GM19238 (cell line): Measurements from ENCODE around the gene TFF2.

Source experiments
- DNase-seq: peaks from one replicate; pipeline ENCODE4 v3.0.0; 2011; ENCODE audit warnings: low spot score; ENCODE audit not compliant: insufficient read length

TFF2 gene

DNA sequence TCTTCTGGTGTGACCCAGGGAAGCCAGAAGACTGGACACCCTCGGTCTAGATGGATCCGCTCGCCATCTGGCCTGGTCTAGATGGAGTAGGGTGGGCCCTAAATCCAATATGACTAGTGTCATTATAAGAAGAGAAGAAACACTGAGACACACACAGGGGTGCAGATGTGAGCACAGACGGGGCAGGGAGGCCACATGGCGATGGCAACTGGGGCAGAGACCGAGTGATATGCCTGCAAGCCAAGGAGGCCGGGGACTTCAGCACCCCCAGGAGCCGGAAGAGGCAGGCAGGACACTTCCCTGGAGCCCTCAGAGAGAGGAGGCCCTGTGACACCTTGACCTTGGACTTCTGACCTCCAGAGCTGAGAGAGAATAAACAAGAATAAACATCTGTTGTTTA is 30.0 kb downstream of the TFF2 start:
- DNase-seq, result no peak

GRCh38 chr21:42319851-42320572 is 30.8 kb downstream of the TFF2 start:
- DNase-seq, result no peak

GRCh38 chr21:42319376-42319775 is 31.4 kb downstream of the TFF2 start:
- DNase-seq, result no peak

- DNase-seq, result no peak
These were observed 32.7 kb downstream of the TFF2 start for GRCh38 chr21:42317826-42318746.

DNA sequence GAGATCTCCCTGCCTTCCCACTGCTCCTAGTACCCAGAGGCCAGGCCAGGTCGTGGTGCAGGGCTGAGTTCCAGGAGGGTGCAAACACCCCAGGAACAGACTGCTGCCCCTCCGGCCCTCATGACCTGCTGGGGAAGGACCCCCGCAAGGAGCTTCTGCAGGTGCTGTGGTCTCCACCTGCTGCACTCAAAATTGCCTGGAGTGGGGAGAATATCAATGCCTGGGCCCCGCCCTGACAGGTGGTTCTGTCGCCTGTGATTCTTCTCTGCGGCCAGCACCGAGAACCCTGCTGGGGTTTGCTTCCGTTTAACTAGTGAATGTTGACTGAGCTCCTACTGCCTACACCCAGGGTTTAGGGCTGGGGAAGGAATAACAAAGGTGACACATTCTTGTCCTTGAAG is 33.5 kb downstream of the TFF2 start:
- no peak for DNase-seq

DNA sequence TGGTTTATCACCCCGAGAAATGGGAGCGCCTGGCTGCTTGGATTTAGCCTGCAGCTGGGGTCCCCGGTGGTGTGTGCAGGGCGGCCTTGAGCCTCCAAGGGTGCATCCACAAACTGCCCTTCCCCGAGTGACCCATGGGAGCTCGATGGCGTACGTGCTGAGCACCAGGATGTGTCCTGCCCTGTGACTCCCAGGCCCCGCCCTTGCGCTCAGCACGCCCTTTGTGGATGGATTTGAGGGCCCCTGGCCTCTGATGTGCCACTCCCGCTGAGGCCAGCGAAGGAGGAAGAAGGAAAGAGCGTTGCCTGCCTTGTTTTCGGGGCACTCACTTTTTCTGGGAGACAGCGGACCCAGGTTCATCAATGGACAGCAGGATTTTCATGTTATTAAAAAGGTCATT is 33.9 kb downstream of the TFF2 start:
- no peak for DNase-seq

- no peak for DNase-seq
These were observed 35.4 kb downstream of the TFF2 start, which contains the start of gene TFF3 for GRCh38 chr21:42315296-42315891. TFF3 (minus strand) TSS chr21:42315409; CDS start chr21:42315374, 35 bp downstream.

GRCh38 chr21:42314616-42315295 is 36.0 kb downstream of the TFF2 start:
- no peak for DNase-seq

- no peak for DNase-seq
These were observed 37.3 kb downstream of the TFF2 start for GRCh38 chr21:42313501-42313969.

GRCh38 chr21:42312626-42313104 is 38.1 kb downstream of the TFF2 start:
- DNase-seq, result no peak

- no peak for DNase-seq
These were observed 38.8 kb downstream of the TFF2 start for GRCh38 chr21:42311816-42312625.

DNA sequence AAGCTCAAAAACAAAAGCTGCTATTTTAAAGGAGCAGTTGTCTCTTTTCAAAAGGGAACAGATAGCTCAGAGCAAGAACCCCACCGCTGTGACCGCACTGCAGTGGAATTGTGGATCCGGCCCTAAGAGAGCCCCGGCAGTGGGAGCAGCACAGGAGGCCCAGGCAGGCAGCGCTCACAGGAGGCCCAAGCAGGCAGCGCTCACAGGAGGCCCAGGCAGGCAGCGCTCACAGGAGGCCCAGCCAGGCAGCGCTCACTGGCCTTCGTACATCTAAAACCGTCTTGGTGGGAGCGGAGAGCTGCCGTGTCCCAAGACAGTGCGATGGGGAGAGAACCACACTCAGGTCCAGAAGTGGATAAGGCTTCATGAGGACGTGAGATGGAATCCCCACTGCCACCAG is 39.6 kb downstream of the TFF2 start:
- DNase-seq, result no peak

GRCh38 chr21:42310411-42311001 is 40.3 kb downstream of the TFF2 start:
- DNase-seq, result no peak

GRCh38 chr21:42309753-42310213 is 41.0 kb downstream of the TFF2 start:
- peak; percentile 66 for DNase-seq

DNA sequence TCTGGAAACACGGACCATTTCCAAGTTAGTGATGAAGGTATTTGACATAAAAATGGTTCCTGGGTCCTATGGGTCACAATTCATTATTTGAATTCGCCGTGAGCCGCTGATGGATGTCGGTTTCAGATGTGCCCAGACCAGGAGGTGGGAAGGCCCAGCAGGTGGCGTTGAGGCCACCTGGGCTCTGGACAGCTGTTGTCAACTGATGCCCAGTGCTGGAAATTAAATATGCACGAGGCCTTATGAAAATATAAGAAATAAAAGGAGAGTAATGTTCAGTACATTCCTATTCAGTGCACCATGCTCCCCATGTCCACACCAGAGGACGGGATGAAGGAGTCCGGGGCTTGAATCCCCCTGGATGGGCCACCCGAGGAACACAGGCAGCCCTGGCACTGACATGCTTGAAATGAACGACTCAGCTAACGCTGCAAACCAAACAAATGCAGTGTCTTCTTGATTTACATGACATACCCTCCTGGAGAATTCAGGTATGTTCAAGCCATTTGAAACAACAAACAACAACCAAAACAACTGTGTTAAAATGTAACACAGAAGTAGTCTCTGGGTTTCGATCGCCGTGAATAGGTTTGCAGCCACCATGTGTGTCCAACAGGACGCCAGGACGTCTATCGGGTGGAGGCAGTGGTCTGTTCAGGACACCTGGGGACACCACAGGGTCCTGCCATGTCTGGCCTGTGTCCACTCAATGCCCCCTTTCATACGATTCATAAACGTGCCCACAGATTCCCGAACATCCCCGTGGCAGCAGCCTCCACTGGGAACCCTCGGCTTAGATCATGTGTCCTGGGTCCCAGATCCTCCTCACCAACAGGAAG is 41.7 kb downstream of the TFF2 start:
- DNase-seq, result no peak

GRCh38 chr21:42308161-42308913 is 42.5 kb downstream of the TFF2 start:
- DNase-seq, result no peak

DNA sequence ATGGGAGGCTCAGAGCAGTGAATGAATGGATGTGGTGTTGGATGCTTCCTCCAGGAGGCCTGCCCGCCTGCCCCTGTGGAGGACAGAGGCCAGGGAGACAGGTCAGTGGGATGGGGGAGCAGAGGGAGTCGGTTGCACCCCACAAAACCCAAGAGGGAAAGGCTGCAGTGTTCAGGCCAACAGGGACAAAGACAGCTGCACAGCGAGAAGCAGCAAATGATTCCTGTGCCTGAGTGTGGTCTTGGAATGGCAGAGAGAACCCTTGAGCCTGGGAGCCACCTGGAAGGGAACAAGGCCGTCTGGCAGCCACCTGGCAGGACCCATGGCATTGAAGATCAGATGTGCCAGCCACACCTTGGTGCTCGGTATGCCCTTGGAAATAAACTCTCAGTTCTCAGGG is 43.7 kb downstream of the TFF2 start:
- no peak for DNase-seq

DNA sequence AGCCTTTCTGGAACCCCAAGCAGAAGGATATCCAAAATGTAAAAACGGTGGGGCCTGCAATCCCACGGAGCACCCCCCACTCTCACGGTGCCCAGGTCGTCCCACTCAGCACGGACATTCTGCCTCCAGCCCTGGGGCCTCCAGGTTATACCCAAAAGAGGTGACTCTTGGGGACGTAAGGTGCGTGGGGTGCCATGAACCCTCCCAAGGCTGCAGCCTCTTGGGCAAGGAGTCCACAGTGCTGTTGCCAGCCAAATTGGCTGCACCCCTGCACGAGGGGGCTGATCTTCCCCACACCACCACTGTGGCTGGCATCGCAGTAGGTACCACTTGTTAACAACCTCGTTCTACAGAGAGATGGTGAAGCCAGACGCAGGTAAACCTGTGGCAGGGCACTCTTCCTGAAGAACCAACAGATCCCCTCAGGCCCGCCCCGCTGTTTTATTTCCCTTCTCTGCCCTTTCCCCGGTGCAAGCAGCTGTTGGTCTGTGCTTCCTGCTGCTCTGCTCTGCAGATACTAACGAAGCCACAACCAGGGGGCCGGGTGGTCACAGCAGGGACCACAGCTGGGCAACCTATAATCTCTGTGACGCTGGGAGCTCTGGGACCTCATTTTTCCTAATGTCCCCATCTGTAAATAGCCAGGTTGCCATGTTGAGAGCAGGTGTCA is 44.3 kb downstream of the TFF2 start:
- no peak for DNase-seq
